Natural killer cell (primary cell): ENCODE measurements around the gene FCRLB. TPM values are rescaled to one million over a fixed set of nuclear protein-coding genes. Genes with fewer than 3 reads are reported as not detected.
A peak's percentile ranks its signal among the peaks of the same experiment; 100 is the strongest.

Experiments used
- ATAC-seq, 3 donors: fragments of 150-1000 bp in 2 of 3; fragments of 200-7000 bp in 1 of 3; cut with Tn5 transposase; 1 replicate in 1 of 3; 2 replicates in 2 of 3; pipeline ENCODE4 v1.10.0; 2021; ENCODE audit warnings: mild to moderate bottlenecking in 2 of 3, moderate library complexity in 2 of 3
- DNase-seq, 2 donors: peaks; one replicate each; pipeline versions ENCODE4 v3.0.0 to v3.0.0-alpha.2; 2013 to 2021; ENCODE audit warnings: mixed read lengths in 1 of 2
- H3K27ac ChIP-seq: one replicate; pipeline ENCODE4 v1.5.1; 2013; ENCODE audit warnings: mild to moderate bottlenecking, low read length
- H3K27me3 ChIP-seq: one replicate; pipeline ENCODE4 v1.6.1; 2013; ENCODE audit warnings: low read length; ENCODE audit not compliant: control insufficient read depth, insufficient read depth
- H3K36me3 ChIP-seq: one replicate; pipeline ENCODE4 v1.6.1; 2013; ENCODE audit warnings: low read length; ENCODE audit not compliant: control insufficient read depth, insufficient read depth
- H3K4me1 ChIP-seq: one replicate; pipeline ENCODE4 v1.6.1; 2013; ENCODE audit warnings: low read length; ENCODE audit not compliant: control insufficient read depth, insufficient read depth
- H3K4me3 ChIP-seq: one replicate; pipeline ENCODE4 v1.5.1; 2013; ENCODE audit warnings: low read length
- H3K9me3 ChIP-seq: one replicate; pipeline ENCODE4 v1.6.1; 2013; ENCODE audit warnings: low read length; ENCODE audit not compliant: control insufficient read depth, insufficient read depth
- H3K27ac Mint-ChIP-seq, 2 donors: one replicate each; pipeline ENCODE4 v1.8.0; 2022; ENCODE audit warnings: mild to moderate bottlenecking in 2 of 2, mixed read lengths in 2 of 2, moderate library complexity in 1 of 2
- H3K27me3 Mint-ChIP-seq, 2 donors: one replicate each; pipeline ENCODE4 v1.8.0; 2022; ENCODE audit warnings: low read depth in 2 of 2, mixed read lengths in 2 of 2
- H3K36me3 Mint-ChIP-seq: one replicate; pipeline ENCODE4 v1.8.0; 2022; ENCODE audit warnings: mixed read lengths
- H3K4me1 Mint-ChIP-seq, 2 donors: one replicate each; pipeline ENCODE4 v1.8.0; 2022; ENCODE audit warnings: mixed read lengths in 2 of 2
- H3K4me3 Mint-ChIP-seq: one replicate; pipeline ENCODE4 v1.8.0; 2022; ENCODE audit warnings: mild to moderate bottlenecking, moderate library complexity, mixed read lengths
- H3K9me3 Mint-ChIP-seq, 2 donors: one replicate each; pipeline ENCODE4 v1.8.0; 2022; ENCODE audit warnings: mixed read lengths in 2 of 2
- CTCF ChIP-seq: fragments of 200-600 bp; IDR thresholded peaks from one replicate; pipeline ENCODE4 v1.8.0; 2022; ENCODE audit warnings: antibody characterized with exemption
- WGBS: methylation state at CpG from one replicate; pipeline ENCODE4 v1.1.7; 2013; ENCODE audit warnings: missing lambda C conversion rate; ENCODE audit not compliant: insufficient coverage; 5-methylcytosine and 5-hydroxymethylcytosine counted together
- intact Hi-C: fragments of 100-400 bp; cut with micrococcal nuclease; formaldehyde crosslinking; loops from one replicate; pipeline ENCODE4 v1.14.2; 2022
- total RNA-seq, 4 donors: library from RNA; stranded (reverse); fragments of 120-200 nt in 1 of 4; gene quantifications; one replicate each; pipeline versions ENCODE4 v1.2.3 to v1.2.4, GENCODE V29; 2013 to 2022

FCRLB gene
- total RNA-seq, 3 donors from 2014 or later (not counting 1 experiment from before 2014, with no cell fraction given): 3.6 to 6.2 (median 5.2) TPM

- Mint-ChIP-seq H3K9me3 (no peaks in the 10 kb centered on the region), H3K27ac (no peak overlapping the region), H3K36me3 (no peaks in the 10 kb centered on the region), H3K27me3 (no peaks in the 10 kb centered on the region), H3K4me3 (no peak overlapping the region), H3K4me1 (peaks cover 23 to 24% of the 10 kb centered on the region in 2 donors)
- H3K27me3 ChIP-seq: no peaks in the 10 kb centered on the region
- H3K4me3 ChIP-seq: no peak overlapping the region
- H3K4me1 ChIP-seq: peaks cover 16% of the 10 kb centered on the region
- H3K9me3 ChIP-seq: no peaks in the 10 kb centered on the region
- intact Hi-C loops: no loop called here
- TF ChIP-seq CTCF: no peak
- 11% methylated on average over 3 of the region's 5 CpGs for WGBS
- no peak for ATAC-seq
- peaks cover 2% of the 10 kb centered on the region for H3K36me3 ChIP-seq
- H3K27ac ChIP-seq: no peak overlapping the region
- peak in 1 of 2 donors; percentile 36 for DNase-seq
These were observed 49.8 kb downstream of the FCRLB start for GRCh38 chr1:161771161-161771560.

GRCh38 chr1:161771973-161772372 lies 50.6 kb downstream of the FCRLB start:
- Mint-ChIP-seq H3K4me3 (no peak overlapping the region), H3K9me3 (no peaks in the 10 kb centered on the region), H3K27me3 (no peaks in the 10 kb centered on the region), H3K36me3 (no peaks in the 10 kb centered on the region), H3K27ac (no peak overlapping the region), H3K4me1 (peaks cover 15 to 16% of the 10 kb centered on the region in 2 donors)
- Histone ChIP-seq H3K27me3 (no peaks in the 10 kb centered on the region), H3K27ac (no peak overlapping the region), H3K9me3 (no peaks in the 10 kb centered on the region), H3K4me3 (no peak overlapping the region), H3K4me1 (peaks cover 12% of the 10 kb centered on the region), H3K36me3 (peaks cover 2% of the 10 kb centered on the region)
- no peak for DNase-seq
- peak in 1 of 3 donors; percentile 3 for ATAC-seq
- WGBS: 73% methylated on average over 2 of the region's 2 CpGs
- TF ChIP-seq CTCF: no peak
- intact Hi-C loops: no loop called here

GRCh38 chr1:161772397-161772796 lies 51.1 kb downstream of the FCRLB start:
- intact Hi-C loops: no loop called here

More at GRCh38 chr1:161772397-161772796, 51.1 kb downstream of the FCRLB start:
- Mint-ChIP-seq H3K36me3 (no peaks in the 10 kb centered on the region), H3K27me3 (no peaks in the 10 kb centered on the region), H3K9me3 (no peaks in the 10 kb centered on the region), H3K27ac (no peak overlapping the region), H3K4me3 (no peak overlapping the region), H3K4me1 (peaks cover 11 to 13% of the 10 kb centered on the region in 2 donors)
- DNase-seq (no peak), ATAC-seq (peak in 2 of 3 donors; percentile 28 to 43)
- Histone ChIP-seq H3K4me1 (peaks cover 9% of the 10 kb centered on the region), H3K36me3 (peaks cover 2% of the 10 kb centered on the region), H3K9me3 (no peaks in the 10 kb centered on the region), H3K27ac (no peak overlapping the region), H3K4me3 (no peak overlapping the region), H3K27me3 (no peaks in the 10 kb centered on the region)
- no peak for TF ChIP-seq CTCF
